ENCODE data around the gene GPRIN1. TPM values are rescaled to one million over a fixed set of nuclear protein-coding genes. Genes with fewer than 3 reads are reported as not detected.
A peak's percentile ranks its signal among the peaks of the same experiment; 100 is the strongest.

GPRIN1 gene
- total RNA-seq = 2.8 and 3.2 TPM in 2 replicates

GRCh38 chr5:176609724-176610434 lies at the start of gene GPRIN1:
Gene GPRIN1, minus strand, starts transcription at chr5:176610156. Its CDS starts 10,322 bp downstream, at chr5:176599834.
- H3K36me3 Mint-ChIP-seq (ENCODE audit: low read depth) = no peaks in the 10 kb centered on the region
- peak within 1 kb of the TSS; percentile 65 for H3K27ac Mint-ChIP-seq
- intact Hi-C loops (cut with micrococcal nuclease) = loop anchor here (1.0 kb wide), 2 partner anchors 20 to 37 kb away; partner anchors contain the start of genes EIF4E1B, SNCB and TSPAN17
- peak within 1 kb of the TSS; percentile 87 for H3K4me3 Mint-ChIP-seq
- ChIA-PET CTCF (no interaction called here), POLR2A (interaction anchor here (1.9 kb wide), 1 partner anchor 74 kb away, joined by 5 read pairs; no protein-coding TSS in a partner anchor)
- no peaks in the 10 kb centered on the region for H3K9me3 Mint-ChIP-seq
- DNase-seq = peak; percentile 82
- TF ChIP-seq CTCF (IDR thresholded peaks at IDR 0.05) = no peak
- H3K4me1 Mint-ChIP-seq = peaks cover 10% of the 10 kb centered on the region
- peaks cover 18% of the 10 kb centered on the region for H3K27me3 Mint-ChIP-seq
- peak; percentile 74 for ATAC-seq (ENCODE audit: low read depth)

GRCh38 chr5:176659512-176659839 lies 49.5 kb upstream of the GPRIN1 start:
- intact Hi-C loops (cut with micrococcal nuclease) = loop anchor here (2.0 kb wide), 1 partner anchor 299 kb away; no protein-coding TSS in a partner anchor
- no peak for ATAC-seq (ENCODE audit: low read depth)
- DNase-seq = no peak
- Mint-ChIP-seq H3K36me3 (ENCODE audit: low read depth) (peaks cover 9% of the 10 kb centered on the region), H3K9me3 (no peaks in the 10 kb centered on the region), H3K27ac (no peak overlapping the region), H3K4me1 (peaks cover 29% of the 10 kb centered on the region), H3K4me3 (no peak overlapping the region), H3K27me3 (peaks cover 13% of the 10 kb centered on the region)
- no peak for TF ChIP-seq CTCF (IDR thresholded peaks at IDR 0.05)
- POLR2A ChIA-PET = interaction anchor here (2.1 to 2.3 kb wide), 2 partner anchors 12 to 29 kb away, joined by 4 to 11 read pairs; partner anchors contain the start of genes EIF4E1B, SNCB and TSPAN17
- CTCF ChIA-PET = interaction anchor here (3.3 to 5.5 kb wide), 3 partner anchors 11 to 453 kb away, joined by 20 to 74 read pairs (median 62); partner anchors contain the start of gene TSPAN17

GRCh38 chr5:176658817-176659511 lies 49.0 kb upstream of the GPRIN1 start:
- ATAC-seq (ENCODE audit: low read depth) = no peak
- Mint-ChIP-seq H3K36me3 (ENCODE audit: low read depth) (peaks cover 9% of the 10 kb centered on the region), H3K4me3 (peak overlapping the region; percentile 82), H3K27me3 (peaks cover 8% of the 10 kb centered on the region), H3K27ac (peak overlapping the region; percentile 59), H3K4me1 (peaks cover 31% of the 10 kb centered on the region), H3K9me3 (no peaks in the 10 kb centered on the region)
- no peak for TF ChIP-seq CTCF (IDR thresholded peaks at IDR 0.05)
- intact Hi-C loops (cut with micrococcal nuclease) = loop anchor here (1.0 to 2.0 kb wide), 5 partner anchors 12 to 300 kb away; partner anchors contain the start of genes CLTB and TSPAN17
- CTCF ChIA-PET = interaction anchor here (3.3 to 5.5 kb wide), 3 partner anchors 11 to 454 kb away, joined by 20 to 74 read pairs (median 62); partner anchors contain the start of gene TSPAN17
- POLR2A ChIA-PET = interaction anchor here (2.1 to 2.3 kb wide), 2 partner anchors 12 to 29 kb away, joined by 4 to 11 read pairs; partner anchors contain the start of genes EIF4E1B, SNCB and TSPAN17
- no peak for DNase-seq

GRCh38 chr5:176658007-176658599 lies 48.1 kb upstream of the GPRIN1 start:
- peak; percentile 51 for TF ChIP-seq CTCF (IDR thresholded peaks at IDR 0.05)
- Mint-ChIP-seq H3K36me3 (ENCODE audit: low read depth) (peaks cover 12% of the 10 kb centered on the region), H3K27me3 (peaks cover 2% of the 10 kb centered on the region), H3K4me3 (peak overlapping the region; percentile 19), H3K4me1 (peaks cover 39% of the 10 kb centered on the region), H3K27ac (no peak overlapping the region), H3K9me3 (no peaks in the 10 kb centered on the region)
- intact Hi-C loops (cut with micrococcal nuclease) = loop anchor here (1.0 to 2.0 kb wide), 5 partner anchors 11 to 301 kb away; partner anchors contain the start of genes CLTB and TSPAN17
- ChIA-PET POLR2A (interaction anchor here (0.6 to 2.1 kb wide), 4 partner anchors 11 to 485 kb away, joined by 3 to 4 read pairs (median 4); partner anchors contain the start of genes EIF4E1B, SNCB and TSPAN17), CTCF (interaction anchor here (1.1 to 5.5 kb wide), 3 partner anchors 10 to 454 kb away, joined by 5 to 74 read pairs (median 62); partner anchors contain the start of gene TSPAN17)
- ATAC-seq (ENCODE audit: low read depth) (peak; percentile 78), DNase-seq (peak; percentile 45)
